Chondrocyte (in vitro differentiated cells): Measurements from ENCODE around the gene PLD1. TPM values are rescaled to one million over a fixed set of nuclear protein-coding genes. Genes with fewer than 3 reads are reported as not detected.

Experiments used
- DNase-seq: peaks from one replicate; pipeline ENCODE4 v3.0.0; 2021; ENCODE audit warnings: mixed read lengths, low spot score
- H3K27ac Mint-ChIP-seq: one replicate; pipeline ENCODE4 v1.8.0; 2021; ENCODE audit warnings: mild to moderate bottlenecking, moderate library complexity, mixed read lengths; ENCODE audit not compliant: unreplicated experiment
- H3K27me3 Mint-ChIP-seq: 2 replicates; pipeline ENCODE4 v1.8.0; 2021; ENCODE audit warnings: low read depth, mixed read lengths
- H3K36me3 Mint-ChIP-seq: 2 replicates; pipeline ENCODE4 v1.8.0; 2021; ENCODE audit warnings: low read depth, mixed read lengths
- H3K4me1 Mint-ChIP-seq: 2 replicates; pipeline ENCODE4 v1.8.0; 2021; ENCODE audit warnings: low read depth, mild to moderate bottlenecking, mixed read lengths
- H3K4me3 Mint-ChIP-seq: one replicate; pipeline ENCODE4 v1.8.0; 2021; ENCODE audit warnings: mild to moderate bottlenecking, moderate library complexity, mixed read lengths; ENCODE audit not compliant: unreplicated experiment
- H3K9me3 Mint-ChIP-seq: 2 replicates; pipeline ENCODE4 v1.8.0; 2021; ENCODE audit warnings: low read depth, mixed read lengths
- total RNA-seq: library from RNA; stranded (reverse); gene quantifications from 3 replicates; pipeline ENCODE4 v1.2.1, GENCODE V29; 2021
- TF ChIP-seq, protein P1 (sequence below): fragments of 200-600 bp; sonication (generic); IDR thresholded peaks from 2 replicates; pipeline ENCODE4 v1.5.0; 2021; ENCODE audit warnings: antibody characterized with exemption, mild to moderate bottlenecking, moderate library complexity

The PLD1 gene
- total RNA-seq, 1 donor from 2014 or later, result 17.0 TPM

DNA sequence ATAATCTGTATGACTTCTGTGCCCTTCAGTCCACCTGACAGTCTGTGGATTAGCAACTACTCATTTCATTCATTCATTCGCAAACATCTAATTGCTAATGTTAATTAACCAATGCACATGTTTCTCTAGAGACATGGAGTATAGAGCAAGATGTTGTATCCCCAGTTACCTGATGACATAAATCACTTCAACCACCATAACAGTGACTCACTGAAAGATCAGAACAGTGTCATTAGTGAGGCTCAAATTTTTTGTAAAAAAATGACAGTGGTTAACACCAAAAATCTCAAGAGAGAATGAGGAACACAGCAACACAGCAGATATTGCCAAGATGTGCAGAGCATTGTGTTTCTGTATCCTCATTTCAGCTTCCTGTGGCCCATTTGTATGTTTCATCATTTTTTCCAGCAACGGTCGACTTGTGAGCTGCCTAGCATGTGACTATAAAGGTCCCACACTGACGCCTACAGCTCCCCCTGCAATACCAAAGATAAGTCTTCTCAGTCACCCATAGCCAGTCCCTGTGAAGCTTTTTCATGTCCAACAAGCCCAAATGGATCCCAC lies 3.7 kb upstream of the PLD1 start:
- no peaks in the 10 kb centered on the region for H3K36me3 Mint-ChIP-seq
- H3K9me3 Mint-ChIP-seq, result peaks cover 9% of the 10 kb centered on the region
- no peaks in the 10 kb centered on the region for H3K27me3 Mint-ChIP-seq
- peak overlapping the region; percentile 74 for H3K27ac Mint-ChIP-seq
- H3K4me3 Mint-ChIP-seq, result no peak overlapping the region
- TF ChIP-seq, protein P1, sequence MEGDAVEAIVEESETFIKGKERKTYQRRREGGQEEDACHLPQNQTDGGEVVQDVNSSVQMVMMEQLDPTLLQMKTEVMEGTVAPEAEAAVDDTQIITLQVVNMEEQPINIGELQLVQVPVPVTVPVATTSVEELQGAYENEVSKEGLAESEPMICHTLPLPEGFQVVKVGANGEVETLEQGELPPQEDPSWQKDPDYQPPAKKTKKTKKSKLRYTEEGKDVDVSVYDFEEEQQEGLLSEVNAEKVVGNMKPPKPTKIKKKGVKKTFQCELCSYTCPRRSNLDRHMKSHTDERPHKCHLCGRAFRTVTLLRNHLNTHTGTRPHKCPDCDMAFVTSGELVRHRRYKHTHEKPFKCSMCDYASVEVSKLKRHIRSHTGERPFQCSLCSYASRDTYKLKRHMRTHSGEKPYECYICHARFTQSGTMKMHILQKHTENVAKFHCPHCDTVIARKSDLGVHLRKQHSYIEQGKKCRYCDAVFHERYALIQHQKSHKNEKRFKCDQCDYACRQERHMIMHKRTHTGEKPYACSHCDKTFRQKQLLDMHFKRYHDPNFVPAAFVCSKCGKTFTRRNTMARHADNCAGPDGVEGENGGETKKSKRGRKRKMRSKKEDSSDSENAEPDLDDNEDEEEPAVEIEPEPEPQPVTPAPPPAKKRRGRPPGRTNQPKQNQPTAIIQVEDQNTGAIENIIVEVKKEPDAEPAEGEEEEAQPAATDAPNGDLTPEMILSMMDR, result no peak
- no peak for DNase-seq
- H3K4me1 Mint-ChIP-seq, result peaks cover 54% of the 10 kb centered on the region

DNA sequence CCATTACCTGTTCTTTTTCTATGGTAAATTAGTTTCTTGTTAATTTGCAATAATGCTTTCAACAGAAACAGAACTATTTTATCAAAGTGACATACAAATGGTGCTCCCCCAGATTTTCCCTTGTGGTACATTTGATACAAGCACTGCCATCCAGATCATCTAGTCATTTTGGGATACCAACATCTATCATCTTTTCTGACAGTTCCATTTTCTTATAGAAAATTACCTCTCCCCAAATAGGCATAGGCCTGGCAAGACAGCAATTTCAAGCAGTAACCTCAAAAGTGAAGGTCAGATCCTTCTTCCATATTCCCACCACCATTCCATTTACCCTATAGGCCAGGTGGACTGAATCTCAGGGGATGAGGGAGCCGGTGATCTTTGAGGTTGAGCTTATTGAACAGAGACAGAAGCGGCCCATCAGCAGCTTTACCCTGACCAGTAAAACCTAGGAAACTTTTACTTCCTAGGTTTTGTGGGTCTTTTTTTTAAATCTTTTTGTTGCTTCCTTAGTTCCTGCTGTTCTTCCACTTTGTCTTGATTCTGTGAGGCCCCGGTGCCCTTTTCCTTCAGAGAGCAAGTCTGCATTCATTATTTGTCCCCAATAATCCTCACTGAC lies 3.1 kb upstream of the PLD1 start:
- DNase-seq, result no peak
- no peaks in the 10 kb centered on the region for H3K36me3 Mint-ChIP-seq
- H3K27ac Mint-ChIP-seq, result no peak overlapping the region
- H3K4me3 Mint-ChIP-seq, result no peak overlapping the region
- TF ChIP-seq, protein P1, result no peak
- peaks cover 55% of the 10 kb centered on the region for H3K4me1 Mint-ChIP-seq
- peaks cover 9% of the 10 kb centered on the region for H3K9me3 Mint-ChIP-seq
- H3K27me3 Mint-ChIP-seq, result no peaks in the 10 kb centered on the region

DNA sequence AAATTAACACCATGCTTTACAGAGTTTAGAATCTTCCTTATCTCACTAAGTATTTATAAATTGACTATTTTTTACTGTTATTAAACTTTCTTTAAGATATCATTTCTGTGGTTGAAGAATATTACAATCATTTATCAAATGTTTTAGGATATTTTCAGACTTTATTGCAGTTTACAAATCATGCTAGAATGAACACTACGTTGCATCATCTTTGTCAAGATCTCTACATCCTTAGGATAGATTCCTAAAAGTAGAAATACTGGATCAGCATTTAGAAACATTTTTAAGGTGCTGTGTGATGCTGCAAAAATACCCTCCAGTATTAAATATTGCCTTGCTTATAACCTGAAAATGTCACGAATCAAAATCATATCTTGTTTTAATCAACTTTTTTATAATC lies 2.5 kb upstream of the PLD1 start:
- TF ChIP-seq, protein P1, result no peak
- Mint-ChIP-seq H3K4me3 (no peak overlapping the region), H3K27me3 (no peaks in the 10 kb centered on the region), H3K4me1 (peaks cover 56% of the 10 kb centered on the region), H3K36me3 (no peaks in the 10 kb centered on the region), H3K27ac (peak overlapping the region; percentile 81), H3K9me3 (peaks cover 4% of the 10 kb centered on the region)
- no peak for DNase-seq

DNA sequence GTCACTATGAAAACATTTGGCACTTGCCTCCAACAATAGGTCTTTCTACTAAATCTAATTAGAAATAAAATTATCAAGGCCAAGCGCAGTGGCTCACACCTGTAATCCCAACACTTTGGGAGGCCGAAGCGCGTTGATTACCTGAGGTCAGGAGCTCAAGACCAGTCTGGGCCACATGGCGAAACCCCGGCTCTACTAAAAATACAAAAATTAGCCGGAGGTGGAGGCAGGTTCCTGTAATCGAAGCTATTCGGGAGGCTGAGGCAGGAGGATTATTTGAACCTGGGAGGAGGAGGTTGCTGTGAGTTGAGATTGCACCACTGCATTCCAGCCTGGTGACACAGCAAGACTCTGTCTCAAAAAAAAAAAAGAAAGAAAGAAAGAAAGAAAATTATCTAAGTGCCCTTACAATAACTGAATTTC lies 1.6 kb upstream of the PLD1 start:
- Mint-ChIP-seq H3K4me3 (no peak overlapping the region), H3K27ac (peak overlapping the region; percentile 93), H3K36me3 (no peaks in the 10 kb centered on the region), H3K4me1 (peaks cover 65% of the 10 kb centered on the region), H3K27me3 (no peaks in the 10 kb centered on the region), H3K9me3 (peaks cover 3% of the 10 kb centered on the region)
- TF ChIP-seq, protein P1, result no peak
- DNase-seq, result no peak

DNA sequence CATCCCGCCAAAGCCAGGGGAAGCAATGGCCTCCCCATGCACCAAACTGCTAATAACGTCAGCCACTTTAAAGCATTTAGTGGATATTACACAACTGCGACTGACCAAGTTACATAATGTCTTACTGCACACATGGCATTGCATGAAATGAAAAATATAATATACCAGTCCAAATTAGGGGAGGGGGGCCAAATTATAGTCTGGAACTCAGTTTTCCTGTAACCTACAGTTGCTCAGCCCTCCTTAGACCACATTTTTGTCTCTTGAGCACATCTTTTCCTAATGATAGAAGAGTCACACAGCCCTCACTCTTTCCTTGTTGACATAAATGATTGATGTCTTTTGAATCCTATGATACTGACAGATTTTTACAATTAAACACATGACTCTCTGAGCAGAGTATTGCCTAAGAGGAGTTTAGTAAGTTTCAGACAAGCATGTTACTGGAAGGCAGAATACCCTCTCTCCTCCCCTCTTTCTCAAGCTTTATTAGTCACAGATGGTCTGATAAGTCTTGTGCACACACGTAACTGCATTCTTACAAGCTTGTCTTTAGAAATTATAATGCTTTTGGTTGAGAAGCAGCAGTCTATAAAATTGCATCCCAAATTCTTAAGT lies 1.1 kb upstream of the PLD1 start:
- Mint-ChIP-seq H3K27me3 (no peaks in the 10 kb centered on the region), H3K27ac (peak overlapping the region; percentile 93), H3K36me3 (no peaks in the 10 kb centered on the region), H3K4me3 (no peak overlapping the region), H3K9me3 (peaks cover 3% of the 10 kb centered on the region), H3K4me1 (peaks cover 69% of the 10 kb centered on the region)
- TF ChIP-seq, protein P1, result no peak
- DNase-seq, result no peak
